ENCODE measurements around the gene TAS2R60.

DNA sequence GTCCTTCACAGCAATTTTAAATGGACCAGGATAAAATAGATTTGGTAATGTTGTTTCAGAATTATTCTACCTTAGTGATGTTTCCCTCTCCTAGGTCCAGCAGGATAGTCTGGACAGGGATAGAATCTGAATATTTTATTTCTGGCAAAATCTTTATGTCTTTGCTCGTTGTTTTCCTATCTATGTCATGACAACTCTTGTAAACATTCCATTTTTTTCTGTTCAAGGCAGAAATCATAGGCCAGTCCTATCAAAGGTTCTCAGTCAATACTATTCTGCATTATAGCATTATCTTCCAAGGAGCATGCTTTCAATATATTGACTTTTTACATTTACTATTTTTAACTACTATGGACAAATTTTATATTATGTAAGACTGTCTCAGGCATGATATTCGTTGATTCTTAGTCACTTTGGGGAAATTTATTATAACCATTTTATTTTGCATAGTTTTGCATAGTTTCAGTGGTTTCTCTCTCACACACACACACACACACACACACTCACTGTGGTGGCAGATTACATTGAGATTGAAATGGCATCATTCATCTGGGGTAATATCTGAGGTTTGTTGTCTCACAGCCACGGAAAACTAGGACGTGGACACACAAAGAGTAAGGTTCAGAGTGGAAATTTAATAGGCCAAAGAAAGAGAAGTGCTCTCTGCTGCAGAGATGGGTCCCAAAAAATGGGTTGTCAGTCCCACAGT is 17.2 kb downstream of the TAS2R60 start:
- TF ChIP-seq, protein P1, sequence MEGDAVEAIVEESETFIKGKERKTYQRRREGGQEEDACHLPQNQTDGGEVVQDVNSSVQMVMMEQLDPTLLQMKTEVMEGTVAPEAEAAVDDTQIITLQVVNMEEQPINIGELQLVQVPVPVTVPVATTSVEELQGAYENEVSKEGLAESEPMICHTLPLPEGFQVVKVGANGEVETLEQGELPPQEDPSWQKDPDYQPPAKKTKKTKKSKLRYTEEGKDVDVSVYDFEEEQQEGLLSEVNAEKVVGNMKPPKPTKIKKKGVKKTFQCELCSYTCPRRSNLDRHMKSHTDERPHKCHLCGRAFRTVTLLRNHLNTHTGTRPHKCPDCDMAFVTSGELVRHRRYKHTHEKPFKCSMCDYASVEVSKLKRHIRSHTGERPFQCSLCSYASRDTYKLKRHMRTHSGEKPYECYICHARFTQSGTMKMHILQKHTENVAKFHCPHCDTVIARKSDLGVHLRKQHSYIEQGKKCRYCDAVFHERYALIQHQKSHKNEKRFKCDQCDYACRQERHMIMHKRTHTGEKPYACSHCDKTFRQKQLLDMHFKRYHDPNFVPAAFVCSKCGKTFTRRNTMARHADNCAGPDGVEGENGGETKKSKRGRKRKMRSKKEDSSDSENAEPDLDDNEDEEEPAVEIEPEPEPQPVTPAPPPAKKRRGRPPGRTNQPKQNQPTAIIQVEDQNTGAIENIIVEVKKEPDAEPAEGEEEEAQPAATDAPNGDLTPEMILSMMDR (conservative IDR thresholded peaks at IDR 0.05; ENCODE audit: low read depth in 2 of 2): no peak
- TF ChIP-seq, protein P2, sequence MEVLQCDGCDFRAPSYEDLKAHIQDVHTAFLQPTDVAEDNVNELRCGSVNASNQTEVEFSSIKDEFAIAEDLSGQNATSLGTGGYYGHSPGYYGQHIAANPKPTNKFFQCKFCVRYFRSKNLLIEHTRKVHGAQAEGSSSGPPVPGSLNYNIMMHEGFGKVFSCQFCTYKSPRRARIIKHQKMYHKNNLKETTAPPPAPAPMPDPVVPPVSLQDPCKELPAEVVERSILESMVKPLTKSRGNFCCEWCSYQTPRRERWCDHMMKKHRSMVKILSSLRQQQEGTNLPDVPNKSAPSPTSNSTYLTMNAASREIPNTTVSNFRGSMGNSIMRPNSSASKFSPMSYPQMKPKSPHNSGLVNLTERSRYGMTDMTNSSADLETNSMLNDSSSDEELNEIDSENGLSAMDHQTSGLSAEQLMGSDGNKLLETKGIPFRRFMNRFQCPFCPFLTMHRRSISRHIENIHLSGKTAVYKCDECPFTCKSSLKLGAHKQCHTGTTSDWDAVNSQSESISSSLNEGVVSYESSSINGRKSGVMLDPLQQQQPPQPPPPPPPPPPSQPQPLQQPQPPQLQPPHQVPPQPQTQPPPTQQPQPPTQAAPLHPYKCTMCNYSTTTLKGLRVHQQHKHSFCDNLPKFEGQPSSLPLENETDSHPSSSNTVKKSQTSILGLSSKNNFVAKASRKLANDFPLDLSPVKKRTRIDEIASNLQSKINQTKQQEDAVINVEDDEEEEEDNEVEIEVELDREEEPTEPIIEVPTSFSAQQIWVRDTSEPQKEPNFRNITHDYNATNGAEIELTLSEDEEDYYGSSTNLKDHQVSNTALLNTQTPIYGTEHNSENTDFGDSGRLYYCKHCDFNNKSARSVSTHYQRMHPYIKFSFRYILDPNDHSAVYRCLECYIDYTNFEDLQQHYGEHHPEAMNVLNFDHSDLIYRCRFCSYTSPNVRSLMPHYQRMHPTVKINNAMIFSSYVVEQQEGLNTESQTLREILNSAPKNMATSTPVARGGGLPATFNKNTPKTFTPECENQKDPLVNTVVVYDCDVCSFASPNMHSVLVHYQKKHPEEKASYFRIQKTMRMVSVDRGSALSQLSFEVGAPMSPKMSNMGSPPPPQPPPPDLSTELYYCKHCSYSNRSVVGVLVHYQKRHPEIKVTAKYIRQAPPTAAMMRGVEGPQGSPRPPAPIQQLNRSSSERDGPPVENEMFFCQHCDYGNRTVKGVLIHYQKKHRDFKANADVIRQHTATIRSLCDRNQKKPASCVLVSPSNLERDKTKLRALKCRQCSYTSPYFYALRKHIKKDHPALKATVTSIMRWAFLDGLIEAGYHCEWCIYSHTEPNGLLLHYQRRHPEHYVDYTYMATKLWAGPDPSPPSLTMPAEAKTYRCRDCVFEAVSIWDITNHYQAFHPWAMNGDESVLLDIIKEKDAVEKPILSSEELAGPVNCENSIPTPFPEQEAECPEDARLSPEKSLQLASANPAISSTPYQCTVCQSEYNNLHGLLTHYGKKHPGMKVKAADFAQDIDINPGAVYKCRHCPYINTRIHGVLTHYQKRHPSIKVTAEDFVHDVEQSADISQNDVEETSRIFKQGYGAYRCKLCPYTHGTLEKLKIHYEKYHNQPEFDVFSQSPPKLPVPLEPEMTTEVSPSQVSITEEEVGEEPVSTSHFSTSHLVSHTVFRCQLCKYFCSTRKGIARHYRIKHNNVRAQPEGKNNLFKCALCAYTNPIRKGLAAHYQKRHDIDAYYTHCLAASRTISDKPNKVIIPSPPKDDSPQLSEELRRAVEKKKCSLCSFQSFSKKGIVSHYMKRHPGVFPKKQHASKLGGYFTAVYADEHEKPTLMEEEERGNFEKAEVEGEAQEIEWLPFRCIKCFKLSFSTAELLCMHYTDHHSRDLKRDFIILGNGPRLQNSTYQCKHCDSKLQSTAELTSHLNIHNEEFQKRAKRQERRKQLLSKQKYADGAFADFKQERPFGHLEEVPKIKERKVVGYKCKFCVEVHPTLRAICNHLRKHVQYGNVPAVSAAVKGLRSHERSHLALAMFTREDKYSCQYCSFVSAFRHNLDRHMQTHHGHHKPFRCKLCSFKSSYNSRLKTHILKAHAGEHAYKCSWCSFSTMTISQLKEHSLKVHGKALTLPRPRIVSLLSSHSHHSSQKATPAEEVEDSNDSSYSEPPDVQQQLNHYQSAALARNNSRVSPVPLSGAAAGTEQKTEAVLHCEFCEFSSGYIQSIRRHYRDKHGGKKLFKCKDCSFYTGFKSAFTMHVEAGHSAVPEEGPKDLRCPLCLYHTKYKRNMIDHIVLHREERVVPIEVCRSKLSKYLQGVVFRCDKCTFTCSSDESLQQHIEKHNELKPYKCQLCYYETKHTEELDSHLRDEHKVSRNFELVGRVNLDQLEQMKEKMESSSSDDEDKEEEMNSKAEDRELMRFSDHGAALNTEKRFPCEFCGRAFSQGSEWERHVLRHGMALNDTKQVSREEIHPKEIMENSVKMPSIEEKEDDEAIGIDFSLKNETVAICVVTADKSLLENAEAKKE (CRISPR knock-in tag; IDR thresholded peaks at IDR 0.05): no peak
- no peak for TF ChIP-seq ZNF331 (CRISPR knock-in tag; IDR thresholded peaks at IDR 0.05; ENCODE audit: low read depth)
- TF ChIP-seq, protein P3, sequence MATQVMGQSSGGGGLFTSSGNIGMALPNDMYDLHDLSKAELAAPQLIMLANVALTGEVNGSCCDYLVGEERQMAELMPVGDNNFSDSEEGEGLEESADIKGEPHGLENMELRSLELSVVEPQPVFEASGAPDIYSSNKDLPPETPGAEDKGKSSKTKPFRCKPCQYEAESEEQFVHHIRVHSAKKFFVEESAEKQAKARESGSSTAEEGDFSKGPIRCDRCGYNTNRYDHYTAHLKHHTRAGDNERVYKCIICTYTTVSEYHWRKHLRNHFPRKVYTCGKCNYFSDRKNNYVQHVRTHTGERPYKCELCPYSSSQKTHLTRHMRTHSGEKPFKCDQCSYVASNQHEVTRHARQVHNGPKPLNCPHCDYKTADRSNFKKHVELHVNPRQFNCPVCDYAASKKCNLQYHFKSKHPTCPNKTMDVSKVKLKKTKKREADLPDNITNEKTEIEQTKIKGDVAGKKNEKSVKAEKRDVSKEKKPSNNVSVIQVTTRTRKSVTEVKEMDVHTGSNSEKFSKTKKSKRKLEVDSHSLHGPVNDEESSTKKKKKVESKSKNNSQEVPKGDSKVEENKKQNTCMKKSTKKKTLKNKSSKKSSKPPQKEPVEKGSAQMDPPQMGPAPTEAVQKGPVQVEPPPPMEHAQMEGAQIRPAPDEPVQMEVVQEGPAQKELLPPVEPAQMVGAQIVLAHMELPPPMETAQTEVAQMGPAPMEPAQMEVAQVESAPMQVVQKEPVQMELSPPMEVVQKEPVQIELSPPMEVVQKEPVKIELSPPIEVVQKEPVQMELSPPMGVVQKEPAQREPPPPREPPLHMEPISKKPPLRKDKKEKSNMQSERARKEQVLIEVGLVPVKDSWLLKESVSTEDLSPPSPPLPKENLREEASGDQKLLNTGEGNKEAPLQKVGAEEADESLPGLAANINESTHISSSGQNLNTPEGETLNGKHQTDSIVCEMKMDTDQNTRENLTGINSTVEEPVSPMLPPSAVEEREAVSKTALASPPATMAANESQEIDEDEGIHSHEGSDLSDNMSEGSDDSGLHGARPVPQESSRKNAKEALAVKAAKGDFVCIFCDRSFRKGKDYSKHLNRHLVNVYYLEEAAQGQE (IDR thresholded peaks at IDR 0.05; ENCODE audit: unreplicated experiment): no peak
- no peak for TF ChIP-seq JUNB (IDR thresholded peaks at IDR 0.05; ENCODE audit: unreplicated experiment)
- TF ChIP-seq CREB1 (CRISPR knock-in tag; IDR thresholded peaks at IDR 0.05; ENCODE audit: low read depth): no peak
- TF ChIP-seq EZH2phosphoT487 (IDR thresholded peaks at IDR 0.05; ENCODE audit: unreplicated experiment): no peak
- TF ChIP-seq POLR2AphosphoS5 (IDR thresholded peaks at IDR 0.05; ENCODE audit: low read depth): no peak
- no peak for TF ChIP-seq EZH2 (IDR thresholded peaks at IDR 0.05; ENCODE audit: low read depth, unreplicated experiment)
- TF ChIP-seq, protein P4, sequence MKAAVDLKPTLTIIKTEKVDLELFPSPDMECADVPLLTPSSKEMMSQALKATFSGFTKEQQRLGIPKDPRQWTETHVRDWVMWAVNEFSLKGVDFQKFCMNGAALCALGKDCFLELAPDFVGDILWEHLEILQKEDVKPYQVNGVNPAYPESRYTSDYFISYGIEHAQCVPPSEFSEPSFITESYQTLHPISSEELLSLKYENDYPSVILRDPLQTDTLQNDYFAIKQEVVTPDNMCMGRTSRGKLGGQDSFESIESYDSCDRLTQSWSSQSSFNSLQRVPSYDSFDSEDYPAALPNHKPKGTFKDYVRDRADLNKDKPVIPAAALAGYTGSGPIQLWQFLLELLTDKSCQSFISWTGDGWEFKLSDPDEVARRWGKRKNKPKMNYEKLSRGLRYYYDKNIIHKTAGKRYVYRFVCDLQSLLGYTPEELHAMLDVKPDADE (IDR thresholded peaks at IDR 0.05): no peak
- no peak for TF ChIP-seq STAT1 (IDR thresholded peaks at IDR 0.05; ENCODE audit: unreplicated experiment)
- no peak for TF ChIP-seq ZNF114 (CRISPR knock-in tag; IDR thresholded peaks at IDR 0.05)
